ENCODE data around the gene LCTL. TPM values are rescaled to one million over a fixed set of nuclear protein-coding genes. Genes with fewer than 3 reads are reported as not detected.
"Not testable (repeated sequence)": the region's sequence is repeated elsewhere in the genome, so short reads cannot be mapped to it uniquely, and the experiment has no call there.

Gene LCTL
- polyA plus RNA-seq, 1 donor from 2014 or later: not detected

- H3K4me2 ChIP-seq (ENCODE audit: low read length): no peak overlapping the region
- H3K27ac ChIP-seq (ENCODE audit: low read length): no peak overlapping the region
- H3K9ac ChIP-seq (ENCODE audit: low read length): no peak overlapping the region
- no peaks in the 10 kb centered on the region for H3F3A ChIP-seq (ENCODE audit: insufficient read depth, low read length, poor library complexity, severe bottlenecking)
- H3K9me2 ChIP-seq (ENCODE audit: insufficient read depth, low read length): no peaks in the 10 kb centered on the region
- no peaks in the 10 kb centered on the region for H3K36me3 ChIP-seq (ENCODE audit: insufficient read depth, low read length)
- H3K79me2 ChIP-seq (replicated peaks; ENCODE audit: insufficient read depth, low read length): no peaks in the 10 kb centered on the region
- no peak overlapping the region for H2AFZ ChIP-seq (ENCODE audit: low read depth, low read length)
- no peaks in the 10 kb centered on the region for H4K20me1 ChIP-seq (ENCODE audit: insufficient read depth)
- no peak overlapping the region for H3K4me3 ChIP-seq (ENCODE audit: low read length)
- TF ChIP-seq RAD21 (conservative IDR thresholded peaks at IDR 0.05) (no peak), POLR2AphosphoS5 (IDR thresholded peaks at IDR 0.05) (no peak), EP300 (conservative IDR thresholded peaks at IDR 0.05; ENCODE audit: poor library complexity, severe bottlenecking) (no peak), TAF1 (IDR thresholded peaks at IDR 0.05; ENCODE audit: low read depth) (no peak), CTCF (IDR thresholded peaks at IDR 0.05; ENCODE audit: poor library complexity, severe bottlenecking) (no peak)
- H3K27me3 ChIP-seq (ENCODE audit: insufficient read depth, low read depth, low read length): no peaks in the 10 kb centered on the region
- no peaks in the 10 kb centered on the region for H3K9me3 ChIP-seq (ENCODE audit: low read length)
Measured at GRCh38 chr15:66590435-66590834, 24.6 kb upstream of the LCTL start.

DNA sequence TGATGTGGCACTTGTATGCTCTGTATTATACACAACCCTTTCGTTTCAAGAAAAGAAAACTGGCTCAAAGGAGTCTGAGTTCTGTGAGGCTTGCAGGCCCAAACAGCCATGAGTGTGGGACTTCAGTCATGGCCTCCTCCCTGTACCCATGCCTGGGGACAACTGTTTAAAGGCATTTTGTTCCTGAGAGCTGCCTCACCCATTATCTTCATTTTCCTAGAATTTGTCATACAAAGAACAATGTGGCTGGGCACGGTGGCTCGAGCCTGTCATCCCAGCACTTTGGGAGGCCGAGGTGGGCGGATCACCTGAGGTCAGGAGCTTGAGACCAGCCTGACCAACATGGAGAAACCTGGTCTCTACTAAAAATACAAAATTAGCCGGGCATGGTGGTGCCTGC lies 23.6 kb upstream of the LCTL start:
- not testable (repeated sequence) for H3K79me2 ChIP-seq (replicated peaks; ENCODE audit: insufficient read depth, low read length); H3K27me3 ChIP-seq (ENCODE audit: insufficient read depth, low read depth, low read length); H4K20me1 ChIP-seq (ENCODE audit: insufficient read depth); H3K9ac ChIP-seq (ENCODE audit: low read length); H3K9me3 ChIP-seq (ENCODE audit: low read length); H2AFZ ChIP-seq (ENCODE audit: low read depth, low read length); H3F3A ChIP-seq (ENCODE audit: insufficient read depth, low read length, poor library complexity, severe bottlenecking); H3K27ac ChIP-seq (ENCODE audit: low read length); H3K9me2 ChIP-seq (ENCODE audit: insufficient read depth, low read length); H3K4me3 ChIP-seq (ENCODE audit: low read length); H3K36me3 ChIP-seq (ENCODE audit: insufficient read depth, low read length); H3K4me2 ChIP-seq (ENCODE audit: low read length)

GRCh38 chr15:66588971-66589370 lies 23.2 kb upstream of the LCTL start:
- Histone ChIP-seq H2AFZ (ENCODE audit: low read depth, low read length) (no peak overlapping the region), H3F3A (ENCODE audit: insufficient read depth, low read length, poor library complexity, severe bottlenecking) (no peaks in the 10 kb centered on the region), H3K9me3 (ENCODE audit: low read length) (no peaks in the 10 kb centered on the region), H3K9me2 (ENCODE audit: insufficient read depth, low read length) (no peaks in the 10 kb centered on the region), H3K4me3 (ENCODE audit: low read length) (no peak overlapping the region), H3K9ac (ENCODE audit: low read length) (no peak overlapping the region), H3K79me2 (replicated peaks; ENCODE audit: insufficient read depth, low read length) (no peaks in the 10 kb centered on the region), H3K36me3 (ENCODE audit: insufficient read depth, low read length) (no peaks in the 10 kb centered on the region), H3K4me2 (ENCODE audit: low read length) (no peak overlapping the region), H3K27me3 (ENCODE audit: insufficient read depth, low read depth, low read length) (no peaks in the 10 kb centered on the region), H3K27ac (ENCODE audit: low read length) (no peak overlapping the region), H4K20me1 (ENCODE audit: insufficient read depth) (no peaks in the 10 kb centered on the region)
- TF ChIP-seq RAD21 (conservative IDR thresholded peaks at IDR 0.05) (no peak), EP300 (conservative IDR thresholded peaks at IDR 0.05; ENCODE audit: poor library complexity, severe bottlenecking) (no peak), SMC3 (conservative IDR thresholded peaks at IDR 0.05; ENCODE audit: poor library complexity) (no peak), POLR2AphosphoS5 (IDR thresholded peaks at IDR 0.05) (no peak), MXI1 (conservative IDR thresholded peaks at IDR 0.05; ENCODE audit: poor library complexity, severe bottlenecking) (no peak), REST (IDR thresholded peaks at IDR 0.05; ENCODE audit: borderline replicate concordance) (no peak), TAF1 (IDR thresholded peaks at IDR 0.05; ENCODE audit: low read depth) (no peak), EZH2 (IDR thresholded peaks at IDR 0.05; ENCODE audit: borderline replicate concordance, insufficient read depth, low read length, poor library complexity, severe bottlenecking) (no peak), CTCF (IDR thresholded peaks at IDR 0.05; ENCODE audit: poor library complexity, severe bottlenecking) (no peak)

Data from neural cell (in vitro differentiated cells).